Left ventricle myocardium inferior (tissue), 1 donor: Measurements from ENCODE around the gene DENND1A. TPM values are rescaled to one million over a fixed set of nuclear protein-coding genes. Genes with fewer than 3 reads are reported as not detected.

Source experiments
- DNase-seq: peaks from one replicate; pipeline ENCODE4 v3.0.0-alpha.2; 2020
- H3K27ac ChIP-seq: fragments of 200-600 bp; replicated peaks from 2 replicates; pipeline ENCODE4 v1.8.0; 2021
- H3K27me3 ChIP-seq: fragments of 200-600 bp; 2 replicates; pipeline ENCODE4 v1.8.0; 2021; ENCODE audit warnings: low read depth
- H3K36me3 ChIP-seq: fragments of 200-600 bp; 2 replicates; pipeline ENCODE4 v1.8.0; 2021
- H3K4me1 ChIP-seq: fragments of 200-600 bp; 2 replicates; pipeline ENCODE4 v1.8.0; 2021
- H3K4me3 ChIP-seq: fragments of 200-600 bp; 2 replicates; pipeline ENCODE4 v1.8.0; 2021; ENCODE audit warnings: mild to moderate bottlenecking, moderate library complexity
- H3K9me3 ChIP-seq: fragments of 200-600 bp; replicated peaks from 2 replicates; pipeline ENCODE4 v1.8.0; 2021
- CTCF ChIP-seq: fragments of 200-600 bp; IDR thresholded peaks from 2 replicates; pipeline ENCODE4 v1.8.0; 2021; ENCODE audit warnings: antibody characterized with exemption, mild to moderate bottlenecking, borderline replicate concordance
- intact Hi-C: fragments of 100-400 bp; cut with micrococcal nuclease; formaldehyde crosslinking; loops from one replicate; pipeline ENCODE4 v1.11.0; 2022
- total RNA-seq: library from RNA; stranded (reverse); fragmentation: NEBNext Ultra II Directional; extraction: Animal tissue kit (Norgen Biotek cat#: 25700); gene quantifications from one replicate; pipeline ENCODE4 v1.2.1, GENCODE V29; 2021
- donor health status: DM: no; HTN: yes; CAD: no; lungs with severe emphysema.

Gene DENND1A
- total RNA-seq, 1 donor from 2014 or later: 12.2 TPM

GRCh38 chr9:123679330-123679987 lies 250.5 kb downstream of the DENND1A start:
- H3K27me3 ChIP-seq: no peaks in the 10 kb centered on the region
- peaks cover 9% of the 10 kb centered on the region for H3K9me3 ChIP-seq
- H3K4me1 ChIP-seq: peaks cover 28% of the 10 kb centered on the region
- no peak for DNase-seq
- H3K4me3 ChIP-seq: no peak overlapping the region
- peaks cover 13% of the 10 kb centered on the region for H3K36me3 ChIP-seq
- peak overlapping the region; percentile 33 for H3K27ac ChIP-seq
- TF ChIP-seq CTCF: no peak
- intact Hi-C loops: no loop called here

DNA sequence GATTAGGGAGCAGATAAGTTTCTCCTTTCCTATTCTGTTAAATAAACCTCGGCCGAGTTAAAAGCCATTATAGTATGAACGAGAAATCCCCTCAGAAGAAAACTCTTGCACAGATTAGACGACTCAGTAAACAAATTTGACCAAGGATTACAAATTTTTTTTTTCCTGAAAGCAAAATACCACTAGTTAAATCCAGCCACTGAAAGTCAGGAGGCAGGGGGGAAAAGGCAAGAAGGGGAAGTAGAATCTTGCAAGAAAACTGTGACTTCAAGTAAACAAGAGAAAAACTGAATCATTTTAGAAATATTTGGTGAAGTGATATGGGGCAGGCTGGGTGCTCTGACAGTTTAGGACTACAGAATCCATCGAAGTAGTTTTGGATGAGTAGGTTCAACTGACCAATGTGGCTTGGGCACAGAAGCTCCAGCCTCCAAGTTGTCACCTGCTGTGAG lies 251.0 kb downstream of the DENND1A start:
- Histone ChIP-seq H3K36me3 (peaks cover 13% of the 10 kb centered on the region), H3K4me3 (no peak overlapping the region), H3K27ac (peak overlapping the region; percentile 33), H3K4me1 (peaks cover 28% of the 10 kb centered on the region), H3K27me3 (no peaks in the 10 kb centered on the region), H3K9me3 (peaks cover 9% of the 10 kb centered on the region)
- no peak for DNase-seq
- intact Hi-C loops: no loop called here
- no peak for TF ChIP-seq CTCF

GRCh38 chr9:123678038-123678877 lies 251.7 kb downstream of the DENND1A start:
- intact Hi-C loops: no loop called here
- no peak overlapping the region for H3K27ac ChIP-seq
- TF ChIP-seq CTCF: no peak

GRCh38 chr9:123676869-123677268 lies 253.1 kb downstream of the DENND1A start:
- Histone ChIP-seq H3K9me3 (peaks cover 21% of the 10 kb centered on the region), H3K36me3 (peaks cover 22% of the 10 kb centered on the region), H3K27ac (no peak overlapping the region), H3K4me3 (no peak overlapping the region), H3K27me3 (no peaks in the 10 kb centered on the region), H3K4me1 (peaks cover 28% of the 10 kb centered on the region)
- TF ChIP-seq CTCF: no peak
- intact Hi-C loops: no loop called here
- DNase-seq: no peak

More at GRCh38 chr9:123678038-123678877, 251.7 kb downstream of the DENND1A start:
- Histone ChIP-seq H3K9me3 (peaks cover 15% of the 10 kb centered on the region), H3K4me1 (peaks cover 28% of the 10 kb centered on the region), H3K27me3 (no peaks in the 10 kb centered on the region), H3K4me3 (no peak overlapping the region), H3K36me3 (peaks cover 13% of the 10 kb centered on the region)
- no peak for DNase-seq

GRCh38 chr9:123669346-123669745 lies 260.6 kb downstream of the DENND1A start:
- DNase-seq: no peak
- H3K4me3 ChIP-seq: no peak overlapping the region
- TF ChIP-seq CTCF: no peak
- H3K4me1 ChIP-seq: no peaks in the 10 kb centered on the region
- H3K27ac ChIP-seq: no peak overlapping the region
- H3K9me3 ChIP-seq: peaks cover 31% of the 10 kb centered on the region
- peaks cover 54% of the 10 kb centered on the region for H3K36me3 ChIP-seq
- no peaks in the 10 kb centered on the region for H3K27me3 ChIP-seq
- intact Hi-C loops: loop anchor here (10.0 kb wide), 1 partner anchor 95 kb away; no protein-coding TSS in a partner anchor
